IPS-20b (cell line): Measurements from ENCODE around the gene MIEF1.

Source experiments
- H3K27ac ChIP-seq: one replicate; pipeline ENCODE4 v1.5.1; 2013; ENCODE audit warnings: low read length
- H3K27me3 ChIP-seq: 2 replicates; pipeline ENCODE4 v1.6.1; 2013; ENCODE audit warnings: mild to moderate bottlenecking, low read length, inconsistent platforms; ENCODE audit not compliant: insufficient read depth
- H3K36me3 ChIP-seq: 2 replicates; pipeline ENCODE4 v1.6.1; 2013; ENCODE audit warnings: low read depth, mild to moderate bottlenecking, inconsistent platforms, low read length, moderate library complexity; ENCODE audit not compliant: insufficient read depth
- H3K4me1 ChIP-seq: 2 replicates; pipeline ENCODE4 v1.6.1; 2013; ENCODE audit warnings: mild to moderate bottlenecking, control low read depth, inconsistent platforms, low read length, moderate library complexity; ENCODE audit not compliant: insufficient read depth
- H3K4me3 ChIP-seq: 2 replicates; pipeline ENCODE4 v1.5.1; 2013; ENCODE audit warnings: mild to moderate bottlenecking, low read length, inconsistent platforms
- H3K9ac ChIP-seq: 2 replicates; pipeline ENCODE4 v1.6.1; 2013; ENCODE audit warnings: low read depth, mild to moderate bottlenecking, inconsistent platforms, low read length, moderate library complexity
- H3K9me3 ChIP-seq: 2 replicates; pipeline ENCODE4 v1.6.1; 2013; ENCODE audit warnings: mild to moderate bottlenecking, low read depth, low read length, inconsistent platforms; ENCODE audit not compliant: insufficient read depth

Gene MIEF1

DNA sequence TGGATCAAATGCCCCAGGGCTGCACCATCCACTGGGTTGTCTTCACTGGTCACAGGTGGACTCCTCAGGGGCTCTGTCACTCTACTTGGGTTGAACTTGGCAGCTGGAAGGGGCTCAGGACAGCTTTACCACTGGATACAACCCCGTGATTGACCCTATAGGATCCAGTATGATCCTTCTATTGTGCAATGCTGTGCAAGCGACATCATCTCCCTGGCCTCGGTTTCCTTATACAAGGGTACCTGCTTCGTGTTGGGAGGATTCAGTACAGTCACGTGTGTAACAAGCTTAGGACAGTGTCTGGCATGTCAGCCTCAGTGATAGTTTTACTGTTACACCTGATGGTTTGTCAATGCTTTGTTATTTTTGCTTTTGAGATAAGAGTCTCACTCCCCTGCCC is 20.5 kb upstream of the MIEF1 start:
- no peak overlapping the region for H3K4me3 ChIP-seq
- no peak overlapping the region for H3K27ac ChIP-seq
- H3K27me3 ChIP-seq, result peaks cover 5% of the 10 kb centered on the region; the same call in 1 of the 2 replicates
- H3K36me3 ChIP-seq, result no peaks in the 10 kb centered on the region
- no peaks in the 10 kb centered on the region for H3K9me3 ChIP-seq
- H3K9ac ChIP-seq, result no peak overlapping the region
- H3K4me1 ChIP-seq, result no peaks in the 10 kb centered on the region

DNA sequence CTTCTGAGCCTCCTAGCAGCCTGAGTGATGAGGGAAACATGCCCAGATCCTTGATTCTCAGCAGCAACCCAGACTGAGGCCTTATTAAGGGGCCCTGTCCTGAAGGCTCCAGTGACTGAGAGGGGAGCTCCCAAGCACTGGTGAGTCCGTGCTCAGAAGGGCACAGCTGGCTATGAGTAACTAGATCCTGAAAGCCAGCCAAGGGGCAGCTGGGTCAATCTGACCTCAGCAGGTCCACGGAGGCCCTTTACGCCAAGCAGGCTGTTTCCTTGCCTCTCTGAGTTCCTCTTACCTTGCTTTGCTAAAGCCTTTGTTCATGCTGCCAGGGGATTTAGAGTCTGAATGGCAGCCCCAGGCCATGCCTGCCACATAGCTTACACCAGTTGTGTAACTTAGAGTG is 19.3 kb upstream of the MIEF1 start:
- H3K27me3 ChIP-seq, result peaks cover 5% of the 10 kb centered on the region; the same call in 1 of the 2 replicates
- H3K27ac ChIP-seq, result no peak overlapping the region
- no peak overlapping the region for H3K9ac ChIP-seq
- H3K4me1 ChIP-seq, result no peaks in the 10 kb centered on the region
- no peak overlapping the region for H3K4me3 ChIP-seq
- no peaks in the 10 kb centered on the region for H3K9me3 ChIP-seq
- H3K36me3 ChIP-seq, result no peaks in the 10 kb centered on the region

DNA sequence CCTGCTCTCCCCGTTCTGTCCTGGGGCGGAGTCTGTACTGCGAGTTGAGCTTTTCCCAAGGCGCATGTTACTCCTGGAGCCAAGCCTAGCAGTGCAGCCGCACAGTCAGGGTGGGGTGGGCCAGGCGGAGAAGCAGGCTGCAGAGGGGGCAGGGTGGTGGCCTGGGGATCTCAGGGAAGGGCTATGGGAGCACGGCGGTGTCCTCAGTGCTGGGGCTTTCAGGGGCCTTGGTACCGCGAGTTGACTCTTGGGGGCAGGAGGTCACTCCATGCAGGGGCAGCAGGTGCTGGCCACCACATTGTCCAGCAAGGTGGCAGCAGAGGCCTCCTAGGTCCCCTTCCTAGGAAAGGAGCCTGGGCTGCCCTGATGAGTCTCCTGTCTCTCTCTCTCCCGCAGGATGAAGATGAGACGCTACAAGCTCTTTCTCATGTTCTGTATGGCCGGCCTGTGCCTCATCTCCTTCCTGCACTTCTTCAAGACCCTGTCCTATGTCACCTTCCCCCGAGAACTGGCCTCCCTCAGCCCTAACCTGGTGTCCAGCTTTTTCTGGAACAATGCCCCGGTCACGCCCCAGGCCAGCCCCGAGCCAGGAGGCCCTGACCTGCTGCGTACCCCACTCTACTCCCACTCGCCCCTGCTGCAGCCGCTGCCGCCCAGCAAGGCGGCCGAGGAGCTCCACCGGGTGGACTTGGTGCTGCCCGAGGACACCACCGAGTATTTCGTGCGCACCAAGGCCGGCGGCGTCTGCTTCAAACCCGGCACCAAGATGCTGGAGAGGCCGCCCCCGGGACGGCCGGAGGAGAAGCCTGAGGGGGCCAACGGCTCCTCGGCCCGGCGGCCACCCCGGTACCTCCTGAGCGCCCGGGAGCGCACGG is 14.9 kb upstream of the MIEF1 start:
- Histone ChIP-seq H3K27ac (no peak overlapping the region), H3K4me3 (no peak overlapping the region), H3K4me1 (no peaks in the 10 kb centered on the region), H3K36me3 (no peaks in the 10 kb centered on the region), H3K9me3 (no peaks in the 10 kb centered on the region), H3K27me3 (peaks cover 5% of the 10 kb centered on the region; the same call in 1 of the 2 replicates), H3K9ac (no peak overlapping the region)

DNA sequence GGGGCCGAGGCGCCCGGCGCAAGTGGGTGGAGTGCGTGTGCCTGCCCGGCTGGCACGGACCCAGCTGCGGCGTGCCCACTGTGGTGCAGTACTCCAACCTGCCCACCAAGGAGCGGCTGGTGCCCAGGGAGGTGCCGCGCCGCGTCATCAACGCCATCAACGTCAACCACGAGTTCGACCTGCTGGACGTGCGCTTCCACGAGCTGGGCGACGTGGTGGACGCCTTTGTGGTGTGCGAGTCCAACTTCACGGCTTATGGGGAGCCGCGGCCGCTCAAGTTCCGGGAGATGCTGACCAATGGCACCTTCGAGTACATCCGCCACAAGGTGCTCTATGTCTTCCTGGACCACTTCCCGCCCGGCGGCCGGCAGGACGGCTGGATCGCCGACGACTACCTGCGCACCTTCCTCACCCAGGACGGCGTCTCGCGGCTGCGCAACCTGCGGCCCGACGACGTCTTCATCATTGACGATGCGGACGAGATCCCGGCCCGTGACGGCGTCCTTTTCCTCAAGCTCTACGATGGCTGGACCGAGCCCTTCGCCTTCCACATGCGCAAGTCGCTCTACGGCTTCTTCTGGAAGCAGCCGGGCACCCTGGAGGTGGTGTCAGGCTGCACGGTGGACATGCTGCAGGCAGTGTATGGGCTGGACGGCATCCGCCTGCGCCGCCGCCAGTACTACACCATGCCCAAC is 14.1 kb upstream of the MIEF1 start:
- no peaks in the 10 kb centered on the region for H3K36me3 ChIP-seq
- no peak overlapping the region for H3K27ac ChIP-seq

DNA sequence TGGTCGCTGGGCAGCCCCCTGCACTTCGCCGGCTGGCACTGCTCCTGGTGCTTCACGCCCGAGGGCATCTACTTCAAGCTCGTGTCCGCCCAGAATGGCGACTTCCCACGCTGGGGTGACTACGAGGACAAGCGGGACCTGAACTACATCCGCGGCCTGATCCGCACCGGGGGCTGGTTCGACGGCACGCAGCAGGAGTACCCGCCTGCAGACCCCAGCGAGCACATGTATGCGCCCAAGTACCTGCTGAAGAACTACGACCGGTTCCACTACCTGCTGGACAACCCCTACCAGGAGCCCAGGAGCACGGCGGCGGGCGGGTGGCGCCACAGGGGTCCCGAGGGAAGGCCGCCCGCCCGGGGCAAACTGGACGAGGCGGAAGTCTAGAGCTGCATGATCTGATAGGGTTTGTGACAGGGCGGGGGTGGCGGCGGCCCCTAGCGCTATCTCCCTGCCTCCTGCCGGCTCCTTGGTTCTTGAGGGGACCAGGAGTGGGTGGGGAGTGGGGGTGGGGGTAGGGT is 13.5 kb upstream of the MIEF1 start:
- Histone ChIP-seq H3K27ac (no peak overlapping the region), H3K36me3 (no peaks in the 10 kb centered on the region), H3K9ac (no peak overlapping the region), H3K4me3 (no peak overlapping the region), H3K27me3 (peaks cover 7% of the 10 kb centered on the region; the same call in 1 of the 2 replicates), H3K4me1 (no peaks in the 10 kb centered on the region), H3K9me3 (no peaks in the 10 kb centered on the region)

More for the DNA sequence above, 14.1 kb upstream of the MIEF1 start:
- no peaks in the 10 kb centered on the region for H3K4me1 ChIP-seq
- H3K4me3 ChIP-seq, result no peak overlapping the region
- H3K9me3 ChIP-seq, result no peaks in the 10 kb centered on the region
- H3K9ac ChIP-seq, result no peak overlapping the region
- peaks cover 5% of the 10 kb centered on the region; the same call in 1 of the 2 replicates for H3K27me3 ChIP-seq

DNA sequence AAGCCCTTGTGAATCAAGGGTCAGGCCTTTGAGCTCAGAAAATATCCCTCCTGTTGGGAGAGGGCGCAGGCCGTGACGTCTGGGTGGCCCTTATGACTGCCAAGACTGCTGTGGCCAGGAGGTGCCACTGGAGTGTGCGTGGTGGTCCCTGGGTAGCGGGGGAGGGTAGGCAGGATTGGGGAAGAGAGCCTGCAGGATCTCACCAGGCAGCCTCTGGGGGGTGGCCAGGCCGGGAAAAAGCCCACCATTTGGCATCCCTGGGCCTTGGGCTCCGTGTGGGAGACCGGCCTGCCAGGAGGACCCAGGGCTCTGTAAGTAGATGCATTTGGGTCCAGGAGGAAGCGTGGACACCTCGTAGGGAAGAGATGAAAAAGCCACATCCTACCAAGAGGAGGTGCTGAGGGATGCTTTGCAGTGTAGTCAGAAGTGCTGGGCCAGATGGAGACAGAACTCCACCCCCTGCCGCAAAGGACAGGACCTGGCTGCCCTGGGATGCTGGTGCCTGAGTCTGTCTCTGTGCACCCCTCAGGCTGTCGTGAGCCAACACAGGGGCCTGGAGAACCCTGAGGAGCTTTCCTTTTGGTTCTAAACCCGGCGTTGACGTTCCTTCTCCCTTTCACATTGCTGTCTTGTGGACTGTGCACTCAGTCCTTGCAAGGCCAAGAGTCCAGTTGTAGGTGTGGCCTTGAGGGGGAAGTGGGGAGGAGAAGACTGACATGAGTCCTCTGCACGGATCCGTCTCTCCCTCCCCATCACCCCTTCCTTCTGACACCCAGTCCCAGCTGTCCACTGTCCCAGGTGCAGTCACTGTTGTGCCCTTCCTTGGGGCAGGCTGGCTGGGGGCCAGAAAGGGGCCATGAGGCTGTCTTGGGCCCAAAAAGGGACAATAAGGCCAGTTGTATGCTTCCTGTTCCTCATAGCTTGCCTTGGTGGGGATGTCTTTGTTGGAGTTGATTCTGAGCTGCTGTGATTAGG is 12.7 kb upstream of the MIEF1 start:
- Histone ChIP-seq H3K9me3 (no peaks in the 10 kb centered on the region), H3K4me3 (no peak overlapping the region; the same call in 1 of the 2 replicates), H3K9ac (no peak overlapping the region), H3K4me1 (no peaks in the 10 kb centered on the region), H3K27ac (no peak overlapping the region), H3K27me3 (peaks cover 10% of the 10 kb centered on the region), H3K36me3 (no peaks in the 10 kb centered on the region)

DNA sequence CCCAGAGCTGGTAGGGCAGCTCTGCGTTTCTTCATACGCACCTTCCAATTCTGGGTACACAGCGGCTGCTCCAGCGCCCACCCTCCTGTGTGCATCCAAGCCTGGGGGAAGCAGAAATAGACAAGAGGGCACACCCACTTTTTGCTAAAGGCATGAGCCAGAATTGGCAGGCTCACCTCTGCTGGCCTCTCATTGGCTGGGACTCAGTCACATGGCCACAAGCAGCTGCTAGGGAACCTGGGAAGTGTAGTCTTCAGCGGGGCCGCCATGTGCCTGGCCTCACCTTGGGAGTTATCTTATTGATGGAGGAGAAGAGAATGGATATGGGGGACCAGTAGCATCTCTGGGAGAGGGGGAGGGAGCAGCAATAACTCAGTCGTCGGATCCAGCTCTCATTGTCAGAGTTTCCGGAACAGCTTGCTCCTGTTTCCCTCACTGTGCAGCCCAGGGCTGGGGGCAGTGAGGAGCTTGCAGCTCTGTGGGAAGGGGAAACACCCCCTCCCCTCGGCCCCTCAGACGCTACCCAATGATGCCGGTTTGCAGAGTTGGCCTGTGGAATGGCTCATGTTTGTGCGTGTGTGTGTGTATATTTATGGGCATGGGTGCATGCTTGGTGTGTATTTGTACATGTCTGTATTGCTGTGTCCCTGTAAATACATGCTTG is 11.8 kb upstream of the MIEF1 start:
- peaks cover 11% of the 10 kb centered on the region for H3K27me3 ChIP-seq
- no peaks in the 10 kb centered on the region for H3K36me3 ChIP-seq
- H3K4me3 ChIP-seq, result no peak overlapping the region; the same call in 1 of the 2 replicates
- no peak overlapping the region for H3K9ac ChIP-seq
- H3K9me3 ChIP-seq, result no peaks in the 10 kb centered on the region
- H3K4me1 ChIP-seq, result no peaks in the 10 kb centered on the region
- H3K27ac ChIP-seq, result no peak overlapping the region

DNA sequence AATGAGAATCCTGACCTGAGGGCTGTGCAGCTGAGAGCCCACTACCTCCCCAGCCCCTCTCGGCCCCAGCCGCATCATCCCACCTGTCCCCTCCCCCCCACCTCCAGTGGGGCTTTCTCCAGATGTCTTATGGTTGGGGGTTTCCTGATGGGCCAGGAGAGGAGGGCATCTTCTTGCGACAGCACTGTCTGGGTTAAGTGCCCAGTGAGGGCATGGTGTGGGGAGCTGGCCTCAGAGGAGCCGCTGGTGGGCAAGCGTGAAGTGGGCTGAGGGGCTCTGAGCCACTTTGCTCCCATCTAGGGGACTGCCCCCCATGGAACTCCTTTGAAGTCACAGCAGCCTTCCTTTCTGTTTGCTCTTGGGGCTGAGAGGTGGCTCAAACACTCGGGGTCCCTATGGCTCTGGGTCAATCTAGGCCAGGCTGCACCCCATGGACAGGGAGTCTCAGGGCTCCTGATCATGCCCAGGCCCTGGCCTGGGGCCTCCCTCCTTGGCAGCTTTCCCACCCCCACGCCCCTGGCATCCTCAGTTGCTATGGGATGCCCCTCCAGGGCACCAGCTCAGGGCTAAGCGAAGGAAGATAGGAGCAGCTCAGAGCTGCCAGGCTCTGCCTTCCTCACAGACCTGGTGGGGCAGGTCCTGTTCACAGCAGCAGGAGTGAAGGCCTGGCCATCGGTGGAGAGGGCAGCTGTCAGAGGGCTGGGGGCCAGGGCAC is 11.0 kb upstream of the MIEF1 start:
- peaks cover 11% of the 10 kb centered on the region for H3K27me3 ChIP-seq
- no peaks in the 10 kb centered on the region for H3K9me3 ChIP-seq
- no peak overlapping the region for H3K9ac ChIP-seq

DNA sequence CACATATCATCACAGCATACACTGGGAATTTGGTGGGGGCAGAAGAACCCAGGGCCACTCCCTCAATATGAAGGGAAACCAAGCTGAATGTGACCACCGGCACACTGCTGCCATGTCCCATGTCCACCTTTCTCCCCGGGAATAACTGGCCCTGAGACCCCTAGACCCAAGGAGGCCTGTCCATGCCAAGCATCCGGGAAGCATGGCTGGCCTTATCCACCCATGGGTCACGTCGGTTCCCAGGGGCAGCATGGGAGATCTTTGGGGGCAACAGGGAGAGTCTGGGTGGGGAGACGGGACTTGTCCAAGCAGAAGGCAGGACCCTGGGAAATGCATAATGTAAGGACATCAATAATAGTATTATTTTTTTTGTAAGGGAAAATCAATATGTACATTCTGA is 10.4 kb upstream of the MIEF1 start:
- Histone ChIP-seq H3K9me3 (no peaks in the 10 kb centered on the region), H3K27me3 (peaks cover 11% of the 10 kb centered on the region), H3K4me1 (no peaks in the 10 kb centered on the region), H3K9ac (no peak overlapping the region), H3K36me3 (no peaks in the 10 kb centered on the region), H3K4me3 (no peak overlapping the region), H3K27ac (no peak overlapping the region)

More for the DNA sequence above, 11.0 kb upstream of the MIEF1 start:
- H3K4me3 ChIP-seq, result no peak overlapping the region
- H3K4me1 ChIP-seq, result no peaks in the 10 kb centered on the region
- H3K36me3 ChIP-seq, result no peaks in the 10 kb centered on the region
- H3K27ac ChIP-seq, result no peak overlapping the region

DNA sequence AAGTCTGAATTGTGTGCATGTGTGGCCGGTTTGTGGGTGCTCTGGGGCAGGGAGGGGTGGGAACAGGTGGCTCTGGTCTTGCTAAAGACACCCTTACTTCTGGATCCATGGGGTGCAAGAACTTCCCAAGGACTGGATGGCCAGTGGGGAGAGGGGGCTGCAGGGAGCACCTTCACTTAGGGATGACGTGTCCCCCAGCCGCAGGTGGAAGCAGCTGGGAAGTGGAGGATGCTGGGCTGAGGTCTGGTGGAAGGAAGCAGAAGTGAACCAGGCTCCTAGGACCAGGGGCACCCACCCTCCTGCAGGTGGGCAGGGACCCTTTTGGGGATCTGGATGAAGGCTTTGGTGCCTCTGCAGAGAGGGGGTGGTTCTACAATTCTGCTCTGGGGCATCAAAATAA is 9.9 kb upstream of the MIEF1 start:
- Histone ChIP-seq H3K27me3 (peaks cover 12% of the 10 kb centered on the region), H3K4me3 (no peak overlapping the region), H3K4me1 (no peaks in the 10 kb centered on the region), H3K9ac (no peak overlapping the region), H3K27ac (no peak overlapping the region), H3K36me3 (no peaks in the 10 kb centered on the region), H3K9me3 (no peaks in the 10 kb centered on the region)
